Right lobe of liver (tissue), 4 donors: ENCODE results near the gene ICE1.

Experiments
- POLR2A ChIP-seq: fragments of 450-650 bp; IDR thresholded peaks from one replicate; pipeline ENCODE4 v1.6.1; 2017; ENCODE audit warnings: antibody characterized with exemption, mild to moderate bottlenecking
- TF ChIP-seq, protein P1 (sequence below), 4 donors: fragments of 200-600 bp in 3 of 4; fragments of 450-650 bp in 1 of 4; IDR thresholded peaks; one replicate each; pipeline versions ENCODE4 v1.5.1 to v1.8.0; 2016 to 2022; ENCODE audit warnings: antibody characterized with exemption in 4 of 4, mild to moderate bottlenecking in 2 of 4
- donor health status: DM: no; HTN: no; CAD: no.
- donor health status: DM: no; HTN: no; CAD: no.
- donor health status: DM: no; HTN: yes; CAD: no.

DNA sequence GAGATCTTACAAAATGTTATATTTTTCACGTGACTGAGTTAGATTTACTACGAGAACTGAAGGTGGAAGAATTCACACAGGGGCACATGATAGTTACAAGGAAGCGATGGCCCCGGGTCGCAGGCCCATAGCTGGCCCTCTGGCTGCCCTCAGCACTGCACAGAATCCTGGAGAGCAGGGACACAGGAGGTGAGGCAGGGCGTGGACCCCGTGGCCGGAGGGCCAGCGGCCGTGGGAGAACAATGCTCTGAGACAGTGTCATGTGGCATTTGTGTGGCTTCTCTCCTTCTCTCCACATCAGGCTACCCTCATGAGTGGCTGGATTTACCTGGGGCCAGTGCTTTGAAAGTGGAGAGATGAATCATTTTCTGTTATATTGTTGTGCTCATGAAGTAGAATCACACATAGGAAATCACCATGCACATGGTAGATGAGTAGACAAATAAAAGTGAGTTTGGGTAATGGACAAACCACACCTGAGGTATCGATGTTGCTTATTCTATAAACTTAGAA, 89.5 kb downstream of the ICE1 start:
- TF ChIP-seq, protein P1, sequence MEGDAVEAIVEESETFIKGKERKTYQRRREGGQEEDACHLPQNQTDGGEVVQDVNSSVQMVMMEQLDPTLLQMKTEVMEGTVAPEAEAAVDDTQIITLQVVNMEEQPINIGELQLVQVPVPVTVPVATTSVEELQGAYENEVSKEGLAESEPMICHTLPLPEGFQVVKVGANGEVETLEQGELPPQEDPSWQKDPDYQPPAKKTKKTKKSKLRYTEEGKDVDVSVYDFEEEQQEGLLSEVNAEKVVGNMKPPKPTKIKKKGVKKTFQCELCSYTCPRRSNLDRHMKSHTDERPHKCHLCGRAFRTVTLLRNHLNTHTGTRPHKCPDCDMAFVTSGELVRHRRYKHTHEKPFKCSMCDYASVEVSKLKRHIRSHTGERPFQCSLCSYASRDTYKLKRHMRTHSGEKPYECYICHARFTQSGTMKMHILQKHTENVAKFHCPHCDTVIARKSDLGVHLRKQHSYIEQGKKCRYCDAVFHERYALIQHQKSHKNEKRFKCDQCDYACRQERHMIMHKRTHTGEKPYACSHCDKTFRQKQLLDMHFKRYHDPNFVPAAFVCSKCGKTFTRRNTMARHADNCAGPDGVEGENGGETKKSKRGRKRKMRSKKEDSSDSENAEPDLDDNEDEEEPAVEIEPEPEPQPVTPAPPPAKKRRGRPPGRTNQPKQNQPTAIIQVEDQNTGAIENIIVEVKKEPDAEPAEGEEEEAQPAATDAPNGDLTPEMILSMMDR (IDR thresholded peaks at IDR 0.05): no peak
- no peak for TF ChIP-seq POLR2A
